GM12865 (cell line): ENCODE data around the gene SLC16A4.
"Not testable (repeated sequence)": the region's sequence is repeated elsewhere in the genome, so short reads cannot be mapped to it uniquely, and the experiment has no call there.

Source experiments
- DNase-seq: peaks from one replicate; pipeline ENCODE4 v3.0.0; 2010; ENCODE audit warnings: low read depth
- H3K4me3 ChIP-seq: 2 replicates; pipeline ENCODE4 v1.5.1; 2011; ENCODE audit warnings: mild to moderate bottlenecking, low read depth, low read length, control low read depth
- CTCF ChIP-seq: IDR thresholded peaks from 2 replicates; pipeline ENCODE4 v1.5.1; 2011; ENCODE audit warnings: low read length, control low read depth, low read depth, inconsistent platforms; ENCODE audit not compliant: insufficient read depth; ENCODE audit errors: missing control alignments

The SLC16A4 gene

GRCh38 chr1:110420874-110421793, 30.3 kb upstream of the SLC16A4 start:
- no peak for DNase-seq
- no peak for TF ChIP-seq CTCF
- H3K4me3 ChIP-seq, result no peak overlapping the region

GRCh38 chr1:110420023-110420662, 29.3 kb upstream of the SLC16A4 start:
- no peak overlapping the region for H3K4me3 ChIP-seq
- TF ChIP-seq CTCF, result no peak

GRCh38 chr1:110418729-110419128, 27.9 kb upstream of the SLC16A4 start:
- DNase-seq, result no peak
- no peak overlapping the region for H3K4me3 ChIP-seq
- no peak for TF ChIP-seq CTCF

More at GRCh38 chr1:110420023-110420662, 29.3 kb upstream of the SLC16A4 start:
- no peak for DNase-seq

- not testable (repeated sequence) for H3K4me3 ChIP-seq, DNase-seq
Observed at GRCh38 chr1:110413045-110413444, 22.2 kb upstream of the SLC16A4 start.

GRCh38 chr1:110412576-110412975, 21.8 kb upstream of the SLC16A4 start:
- peak; percentile 86 for TF ChIP-seq CTCF
- peak; percentile 76 for DNase-seq
- no peak overlapping the region for H3K4me3 ChIP-seq

GRCh38 chr1:110411173-110411735, 20.4 kb upstream of the SLC16A4 start:
- no peak overlapping the region for H3K4me3 ChIP-seq
- TF ChIP-seq CTCF, result no peak
- no peak for DNase-seq

- no peak for TF ChIP-seq CTCF
- no peak overlapping the region for H3K4me3 ChIP-seq
- DNase-seq, result no peak
Observed at GRCh38 chr1:110409316-110409715, 18.5 kb upstream of the SLC16A4 start.
